Endothelial cell of umbilical vein (primary cell): ENCODE measurements around the gene ATG10. TPM values are rescaled to one million over a fixed set of nuclear protein-coding genes. Genes with fewer than 3 reads are reported as not detected.

ENCODE experiments used
- BruUV-seq: library from RNA; stranded (reverse); fragments of 400-500 nt; replicated peaks from 2 replicates; lab custom pipeline; 2021; lab: Mats Ljungman, UMichigan
- CTCF ChIA-PET: fragments of 300-600, 350-600 bp; sonication (Branson Sonifier 250); formaldehyde crosslinking; loops from one replicate; lab custom pipeline; 2021; ENCODE audit warnings: antibody characterized with exemption, inconsistent platforms; lab: Charles Lee
- POLR2A ChIA-PET: fragments of 300-600, 350-600 bp; sonication (Branson Sonifier 250); formaldehyde crosslinking; loops from one replicate; lab custom pipeline; 2021; ENCODE audit warnings: antibody characterized with exemption, inconsistent platforms; lab: Charles Lee
- DNase-seq: peaks from one replicate; pipeline ENCODE4 v3.0.0-alpha.2; 2011; ENCODE audit warnings: low read depth, low spot score
- FAIRE-seq: peaks from 2 replicates; lab custom pipeline; 2011; peaks lifted over from hg19 to GRCh38; lab: Jason Lieb, UNC
- H2AFZ ChIP-seq: 2 replicates; pipeline ENCODE4 v1.6.0; 2012; ENCODE audit warnings: low read depth, low read length, control low read depth, inconsistent platforms
- H3K27ac ChIP-seq: 2 replicates; pipeline ENCODE4 v1.5.1; 2011; ENCODE audit warnings: low read depth, mild to moderate bottlenecking, control low read depth, low read length, moderate library complexity; ENCODE audit not compliant: insufficient read depth
- H3K27me3 ChIP-seq, 2 experiments: 2 replicates each; pipeline versions ENCODE4 v1.6.0 to v1.6.1; 2011; ENCODE audit warnings: low read length in 2 of 2, mixed read lengths in 1 of 2; ENCODE audit not compliant: control insufficient read depth in 2 of 2, insufficient read depth in 2 of 2
- H3K36me3 ChIP-seq, 2 experiments: 2 replicates in 1 of 2; 3 replicates in 1 of 2; pipeline ENCODE4 v1.5.1; 2011; ENCODE audit warnings: low read length in 2 of 2, mild to moderate bottlenecking in 1 of 2, moderate library complexity in 1 of 2; ENCODE audit not compliant: control insufficient read depth in 2 of 2, insufficient read depth in 2 of 2; ENCODE audit errors: extremely low read depth in 1 of 2
- H3K4me1 ChIP-seq: 3 replicates; pipeline ENCODE4 v1.5.1; 2011; ENCODE audit warnings: mild to moderate bottlenecking, low read length; ENCODE audit not compliant: control insufficient read depth, insufficient read depth; ENCODE audit errors: extremely low read depth
- H3K4me2 ChIP-seq: 2 replicates; pipeline ENCODE4 v1.6.1; 2011; ENCODE audit warnings: low read length, control low read depth, mixed read lengths; ENCODE audit not compliant: insufficient read depth
- H3K4me3 ChIP-seq, 3 experiments: fragments of 200-600 bp in 1 of 3; sonication (generic), shearing (Covaris generic) in 1 of 3; replicated peaks in 1 of 3; 2 replicates each; pipeline ENCODE4 v1.5.1; 2011 to 2016; ENCODE audit warnings: control low read depth in 3 of 3, low read length in 3 of 3, mild to moderate bottlenecking in 2 of 3, inconsistent platforms in 1 of 3, low read depth in 1 of 3, moderate library complexity in 1 of 3; ENCODE audit not compliant: insufficient read depth in 1 of 3
- H3K79me2 ChIP-seq: 2 replicates; pipeline ENCODE4 v1.6.0; 2012; ENCODE audit warnings: low read length, inconsistent platforms; ENCODE audit not compliant: control insufficient read depth, insufficient read depth
- H3K9ac ChIP-seq: replicated peaks from 2 replicates; pipeline ENCODE3; 2011; ENCODE audit warnings: low read length, control low read depth; ENCODE audit not compliant: insufficient read depth; ENCODE audit errors: extremely low read depth
- H3K9me1 ChIP-seq: replicated peaks from 3 replicates; pipeline ENCODE4 v1.6.0; 2011; ENCODE audit warnings: mild to moderate bottlenecking, low read length; ENCODE audit not compliant: control insufficient read depth, insufficient read depth; ENCODE audit errors: extremely low read depth
- H3K9me3 ChIP-seq: replicated peaks from 2 replicates; pipeline ENCODE4 v1.5.1; 2012; ENCODE audit warnings: low read length, inconsistent platforms; ENCODE audit not compliant: control insufficient read depth, insufficient read depth
- H4K20me1 ChIP-seq: replicated peaks from 2 replicates; pipeline ENCODE3; 2011; ENCODE audit warnings: mild to moderate bottlenecking, low read length; ENCODE audit not compliant: control insufficient read depth, insufficient read depth; ENCODE audit errors: extremely low read depth
- EZH2 ChIP-seq: IDR thresholded peaks from 2 replicates; pipeline ENCODE4 v1.6.1; 2012; ENCODE audit warnings: borderline replicate concordance, low read depth, mild to moderate bottlenecking, moderate library complexity, low read length, inconsistent platforms; ENCODE audit not compliant: severe bottlenecking
- FOS ChIP-seq: IDR thresholded peaks from 2 replicates; pipeline ENCODE4 v1.6.1; 2011; ENCODE audit warnings: mild to moderate bottlenecking, low read length, moderate library complexity, borderline replicate concordance; ENCODE audit not compliant: insufficient read depth
- GATA2 ChIP-seq: IDR thresholded peaks from 2 replicates; pipeline ENCODE4 v1.7.0; 2011; ENCODE audit warnings: low read depth, mild to moderate bottlenecking, moderate library complexity, mixed read lengths, low read length; ENCODE audit not compliant: insufficient read length, insufficient read depth
- JUN ChIP-seq: IDR thresholded peaks from 2 replicates; pipeline ENCODE4 v1.6.1; 2011; ENCODE audit warnings: borderline replicate concordance, low read depth; ENCODE audit not compliant: insufficient read length, insufficient read depth
- MYC ChIP-seq: IDR thresholded peaks from one replicate; pipeline ENCODE4 v1.6.1; 2011; ENCODE audit warnings: mild to moderate bottlenecking, low read depth, low read length
- POLR2A ChIP-seq: IDR thresholded peaks from 2 replicates; pipeline ENCODE4 v1.6.1; 2012; ENCODE audit warnings: low read depth, mild to moderate bottlenecking, control low read depth, low read length
- POLR2AphosphoS5 ChIP-seq: IDR thresholded peaks from 2 replicates; pipeline ENCODE4 v1.6.1; 2012; ENCODE audit warnings: low read depth, mild to moderate bottlenecking, control low read depth, low read length, moderate library complexity; ENCODE audit not compliant: insufficient read depth
- dilution Hi-C: fragments of 300-500 bp; cut with MboI; formaldehyde crosslinking; loops from one replicate; pipeline ENCODE4 v1.15.0; 2019; ENCODE audit warnings: low sequenced_read_pairs; ENCODE audit not compliant: extremely low pct_ligation_motif_present
- intact Hi-C: fragments of 100-400 bp; cut with micrococcal nuclease; formaldehyde crosslinking; loops from one replicate; pipeline ENCODE4 v1.10.0; 2022
- polyA plus RNA-seq, 4 experiments: library from polyadenylated mRNA; depleted of rRNA in 3 of 4; stranded (reverse) in 3 of 4; unstranded in 1 of 4; fragments of >200 nt; gene quantifications; 2 replicates each; pipeline versions ENCODE4 v1.2.1 to v1.2.3, GENCODE V29; 2011 to 2012; ENCODE audit warnings: missing spikeins in 1 of 4
- total RNA-seq: library from RNA; stranded (reverse); gene quantifications from 2 replicates; pipeline ENCODE4 v1.2.3, GENCODE V29; 2021
- TF ChIP-seq, protein P1 (sequence below): IDR thresholded peaks from 2 replicates; pipeline ENCODE4 v1.6.1; 2011; ENCODE audit not compliant: insufficient read depth, insufficient read length
- TF ChIP-seq, protein P2 (sequence below), 2 donors: IDR thresholded peaks; 1 replicate in 1 of 2; 2 replicates in 1 of 2; pipeline ENCODE4 v1.5.1; 2011; ENCODE audit warnings: low read length in 2 of 2, mild to moderate bottlenecking in 2 of 2, moderate library complexity in 2 of 2, control low read depth in 1 of 2, inconsistent platforms in 1 of 2, low read depth in 1 of 2; ENCODE audit not compliant: insufficient read depth in 1 of 2; ENCODE audit errors: extremely low read depth in 1 of 2

The ATG10 gene
- total and polyA plus RNA-seq, 2 donors (not counting 3 experiments of a cell fraction or from before 2014, with no cell fraction given): 1.6 to 3.9 TPM

- dilution Hi-C loops: no loop called here
- POLR2A ChIA-PET: no interaction called here
These were observed 318.2 kb downstream of the ATG10 start for GRCh38 chr5:82290005-82290404.

DNA sequence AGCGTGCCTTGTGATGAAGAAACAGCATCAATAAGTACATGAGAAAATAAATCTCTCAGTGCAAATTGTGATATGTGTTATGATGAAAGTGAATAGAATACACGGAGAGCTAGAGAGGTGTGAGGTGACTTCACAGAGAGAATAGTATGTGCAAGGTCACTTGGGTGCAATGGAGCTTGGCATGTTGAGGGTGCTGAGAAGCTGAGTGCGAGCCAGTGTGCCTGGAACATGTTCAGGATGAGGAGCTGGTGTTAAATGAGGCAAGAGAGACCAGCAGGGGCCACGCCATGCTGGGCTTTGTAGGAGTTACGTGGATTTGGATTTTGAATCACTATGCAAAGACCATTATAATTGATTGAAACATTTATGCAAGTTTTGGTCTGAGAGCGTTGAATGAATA, 319.1 kb downstream of the ATG10 start:
- no peak overlapping the region for H2AFZ ChIP-seq
- CTCF ChIA-PET: no interaction called here
- no peak for FAIRE-seq
- H3K4me1 ChIP-seq: no peaks in the 10 kb centered on the region
- H3K9ac ChIP-seq: no peak overlapping the region
- no peak for DNase-seq
- H3K36me3 ChIP-seq: no peaks in the 10 kb centered on the region
- no peak overlapping the region for H3K27ac ChIP-seq
- TF ChIP-seq POLR2AphosphoS5 (no peak), MYC (no peak), FOS (no peak), EZH2 (no peak), POLR2A (no peak), JUN (no peak), GATA2 (no peak)
- TF ChIP-seq, protein P1, sequence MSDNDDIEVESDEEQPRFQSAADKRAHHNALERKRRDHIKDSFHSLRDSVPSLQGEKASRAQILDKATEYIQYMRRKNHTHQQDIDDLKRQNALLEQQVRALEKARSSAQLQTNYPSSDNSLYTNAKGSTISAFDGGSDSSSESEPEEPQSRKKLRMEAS: no peak
- TF ChIP-seq, protein P2, sequence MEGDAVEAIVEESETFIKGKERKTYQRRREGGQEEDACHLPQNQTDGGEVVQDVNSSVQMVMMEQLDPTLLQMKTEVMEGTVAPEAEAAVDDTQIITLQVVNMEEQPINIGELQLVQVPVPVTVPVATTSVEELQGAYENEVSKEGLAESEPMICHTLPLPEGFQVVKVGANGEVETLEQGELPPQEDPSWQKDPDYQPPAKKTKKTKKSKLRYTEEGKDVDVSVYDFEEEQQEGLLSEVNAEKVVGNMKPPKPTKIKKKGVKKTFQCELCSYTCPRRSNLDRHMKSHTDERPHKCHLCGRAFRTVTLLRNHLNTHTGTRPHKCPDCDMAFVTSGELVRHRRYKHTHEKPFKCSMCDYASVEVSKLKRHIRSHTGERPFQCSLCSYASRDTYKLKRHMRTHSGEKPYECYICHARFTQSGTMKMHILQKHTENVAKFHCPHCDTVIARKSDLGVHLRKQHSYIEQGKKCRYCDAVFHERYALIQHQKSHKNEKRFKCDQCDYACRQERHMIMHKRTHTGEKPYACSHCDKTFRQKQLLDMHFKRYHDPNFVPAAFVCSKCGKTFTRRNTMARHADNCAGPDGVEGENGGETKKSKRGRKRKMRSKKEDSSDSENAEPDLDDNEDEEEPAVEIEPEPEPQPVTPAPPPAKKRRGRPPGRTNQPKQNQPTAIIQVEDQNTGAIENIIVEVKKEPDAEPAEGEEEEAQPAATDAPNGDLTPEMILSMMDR (IDR thresholded peaks at IDR 0.05; ENCODE audit: extremely low read depth in 1 of 2, insufficient read depth in 1 of 2, low read depth in 1 of 2, low read length in 2 of 2): no peak
- H3K4me3 ChIP-seq: no peak overlapping the region
- H3K27me3 ChIP-seq: no peaks in the 10 kb centered on the region
- no peaks in the 10 kb centered on the region for H3K79me2 ChIP-seq
- no TSS peak for BruUV-seq
- dilution Hi-C loops (no loop called here), intact Hi-C loops (no loop called here)
- H4K20me1 ChIP-seq: no peaks in the 10 kb centered on the region
- POLR2A ChIA-PET: no interaction called here
- no peaks in the 10 kb centered on the region for H3K9me3 ChIP-seq
- no peak overlapping the region for H3K4me2 ChIP-seq
- H3K9me1 ChIP-seq: no peaks in the 10 kb centered on the region

More at GRCh38 chr5:82290005-82290404, 318.2 kb downstream of the ATG10 start:
- H3K9me3 ChIP-seq: no peaks in the 10 kb centered on the region
- FAIRE-seq (no peak), DNase-seq (no peak)
- TF ChIP-seq, protein P1: no peak
- TF ChIP-seq, protein P2 (IDR thresholded peaks at IDR 0.05; ENCODE audit: extremely low read depth in 1 of 2, insufficient read depth in 1 of 2, low read depth in 1 of 2, low read length in 2 of 2): no peak
- TF ChIP-seq JUN: no peak
- H3K27me3 ChIP-seq: no peaks in the 10 kb centered on the region
- H3K4me2 ChIP-seq: no peak overlapping the region
- no peaks in the 10 kb centered on the region for H3K79me2 ChIP-seq
- intact Hi-C loops: no loop called here
- H3K27ac ChIP-seq: no peak overlapping the region
- H3K4me3 ChIP-seq: no peak overlapping the region
- H2AFZ ChIP-seq: no peak overlapping the region
- H4K20me1 ChIP-seq: no peaks in the 10 kb centered on the region
- no TSS peak for BruUV-seq
- H3K36me3 ChIP-seq: no peaks in the 10 kb centered on the region
- H3K4me1 ChIP-seq: no peaks in the 10 kb centered on the region
- H3K9ac ChIP-seq: no peak overlapping the region
- CTCF ChIA-PET: no interaction called here
- H3K9me1 ChIP-seq: no peaks in the 10 kb centered on the region
